GM19463 (cell line): Measurements from ENCODE around the gene PPP2R3A.
"Not testable (repeated sequence)": the region's sequence is repeated elsewhere in the genome, so short reads cannot be mapped to it uniquely, and the experiment has no call there.

ENCODE experiments used
- ATAC-seq: cut with Tn5 transposase; IDR thresholded peaks from one replicate; pipeline ENCODE4 v1.9.1; 2021; ENCODE audit warnings: mild to moderate bottlenecking, moderate library complexity; ENCODE audit not compliant: unreplicated experiment

The PPP2R3A gene

GRCh38 chr3:136078421-136079364 is 113.2 kb downstream of the PPP2R3A start:
- ATAC-seq, result no peak

DNA sequence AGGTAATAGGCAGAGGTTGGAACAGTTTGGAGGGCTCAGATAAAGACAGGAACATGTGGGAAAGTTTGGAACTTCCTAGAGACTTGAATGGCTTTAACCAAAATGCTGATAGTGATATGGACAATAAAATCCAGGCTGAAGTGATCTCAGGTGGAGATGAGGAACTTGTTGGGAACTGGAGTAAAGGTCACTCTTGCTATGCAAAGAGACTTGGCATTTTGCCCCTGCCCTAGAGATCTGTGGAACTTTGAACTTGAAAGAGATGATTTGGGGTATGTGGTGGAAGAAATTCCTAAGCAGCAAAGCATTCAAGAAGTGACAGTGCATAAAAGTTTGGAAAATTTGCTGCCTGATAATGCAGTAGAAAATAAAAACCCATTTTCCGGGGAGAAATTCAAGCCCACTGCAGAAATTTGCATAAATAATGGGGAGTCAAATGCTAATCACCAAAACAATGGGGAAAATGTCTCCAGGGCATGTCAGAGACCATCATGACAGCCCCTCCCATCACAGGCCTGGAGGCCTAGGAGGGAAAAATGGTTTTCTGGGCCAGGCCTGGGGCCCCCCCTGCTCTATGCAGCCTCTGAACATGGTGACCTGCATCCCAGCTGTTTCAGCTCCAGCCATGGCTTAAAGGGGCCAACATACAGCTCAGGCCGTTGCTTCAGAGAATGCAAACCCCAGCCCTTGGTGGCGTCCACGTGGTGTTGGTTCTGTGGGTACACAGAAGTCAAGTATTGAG is 118.3 kb downstream of the PPP2R3A start:
- not testable (repeated sequence) for ATAC-seq

- not testable (repeated sequence) for ATAC-seq
These were observed 119.5 kb downstream of the PPP2R3A start for GRCh38 chr3:136085067-136085466.

- no peak for ATAC-seq
These were observed 128.2 kb downstream of the PPP2R3A start for GRCh38 chr3:136093771-136094170.

DNA sequence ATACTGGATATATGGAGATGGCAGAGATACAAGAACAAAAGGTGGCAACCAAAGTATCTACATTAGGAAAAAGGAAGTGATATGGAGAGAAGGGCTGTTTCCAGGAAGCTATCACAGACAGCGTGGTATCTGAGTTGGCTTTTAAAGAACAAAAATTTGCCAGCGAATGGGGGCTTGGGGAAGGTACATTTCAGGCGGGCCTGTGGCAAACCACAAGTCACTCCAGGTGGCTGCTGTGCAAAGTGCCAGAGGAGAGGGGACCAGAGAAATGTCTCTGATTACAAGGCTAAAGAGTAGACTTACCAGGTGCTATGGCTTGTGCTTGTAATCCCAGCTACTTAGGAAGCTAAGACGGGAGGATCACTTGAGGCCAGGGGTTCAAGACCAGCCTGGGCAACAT is 139.5 kb downstream of the PPP2R3A start:
- ATAC-seq, result no peak

- ATAC-seq, result no peak
These were observed 140.6 kb downstream of the PPP2R3A start for GRCh38 chr3:136106101-136106500.

- peak; percentile 93 for ATAC-seq
These were observed 144.0 kb downstream of the PPP2R3A start for GRCh38 chr3:136109499-136109898.

- no peak for ATAC-seq
These were observed 145.0 kb downstream of the PPP2R3A start for GRCh38 chr3:136110481-136110880.

DNA sequence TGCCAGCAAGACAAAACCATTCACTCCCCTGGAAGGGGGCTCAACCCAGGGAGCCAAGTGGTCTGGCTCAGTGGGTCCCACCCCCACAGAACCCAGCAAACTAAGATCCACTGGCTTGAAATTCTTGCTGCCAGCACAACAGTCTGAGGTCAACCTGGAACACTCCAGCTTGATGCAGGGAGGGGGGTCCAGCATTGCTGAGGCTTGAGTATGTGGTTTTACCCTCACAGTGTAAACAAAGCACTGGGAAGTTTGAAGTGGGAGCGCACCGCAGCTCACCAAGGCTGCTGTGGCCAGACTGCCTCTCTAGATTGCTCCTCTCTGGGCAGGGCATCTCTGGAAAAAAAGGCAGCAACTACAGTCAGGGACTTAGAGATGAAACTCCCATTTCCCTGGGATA is 148.9 kb downstream of the PPP2R3A start:
- no peak for ATAC-seq

DNA sequence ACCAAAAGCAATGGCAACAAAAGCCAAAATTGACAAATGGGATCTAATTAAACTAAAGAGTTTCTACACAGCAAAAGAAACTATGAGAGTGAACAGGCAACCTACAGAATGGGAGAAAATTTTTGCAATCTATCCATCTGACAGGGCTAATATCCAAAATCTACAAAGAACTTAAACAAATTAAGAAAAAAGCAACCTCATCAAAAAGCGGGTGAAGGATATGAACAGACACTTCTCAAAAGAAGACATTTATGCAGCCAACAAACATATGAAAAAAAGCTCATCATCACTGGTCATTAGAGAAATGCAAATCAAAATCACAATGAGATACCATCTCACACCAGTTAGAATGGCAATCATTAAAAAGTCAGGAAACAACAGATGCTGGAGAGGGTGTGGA is 153.8 kb downstream of the PPP2R3A start:
- ATAC-seq, result not testable (repeated sequence)

DNA sequence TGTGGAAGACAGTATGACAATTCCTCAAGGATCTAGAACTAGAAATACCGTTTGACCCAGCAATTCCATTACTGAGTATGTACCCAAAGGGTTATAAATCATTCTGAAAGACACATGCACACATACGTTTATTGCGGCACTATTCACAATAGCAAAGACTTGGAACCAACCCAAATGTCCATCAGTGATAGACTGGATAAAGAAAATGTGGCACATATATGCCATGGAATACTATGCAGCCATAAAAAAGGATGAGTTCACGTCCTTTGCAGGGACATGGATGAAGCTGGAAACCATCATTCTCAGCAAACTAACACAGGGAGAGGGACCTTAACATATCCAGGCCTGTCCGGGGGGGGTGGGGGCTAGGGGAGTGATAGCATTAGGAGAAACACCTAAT is 154.3 kb downstream of the PPP2R3A start:
- not testable (repeated sequence) for ATAC-seq

GRCh38 chr3:136120373-136121348 is 155.1 kb downstream of the PPP2R3A start:
- ATAC-seq, result peak; percentile 61

GRCh38 chr3:136122006-136122405 is 156.5 kb downstream of the PPP2R3A start:
- no peak for ATAC-seq

DNA sequence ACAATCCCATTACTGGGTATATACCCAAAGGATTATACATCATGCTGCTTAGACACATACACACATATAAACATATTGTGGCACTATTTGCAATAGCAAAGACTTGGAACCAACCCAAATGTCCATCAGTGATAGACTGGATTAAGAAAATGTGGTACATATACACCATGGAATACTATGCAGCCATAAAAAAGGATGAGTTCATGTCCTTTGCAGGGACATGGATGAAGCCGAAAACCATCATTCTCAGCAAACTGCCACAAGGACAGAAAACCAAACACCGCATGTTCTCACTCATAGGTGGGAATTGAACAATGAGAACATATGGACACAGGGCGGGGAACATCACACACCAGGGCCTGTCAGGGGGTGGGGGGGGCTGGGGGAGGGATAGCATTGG is 166.1 kb downstream of the PPP2R3A start:
- not testable (repeated sequence) for ATAC-seq

DNA sequence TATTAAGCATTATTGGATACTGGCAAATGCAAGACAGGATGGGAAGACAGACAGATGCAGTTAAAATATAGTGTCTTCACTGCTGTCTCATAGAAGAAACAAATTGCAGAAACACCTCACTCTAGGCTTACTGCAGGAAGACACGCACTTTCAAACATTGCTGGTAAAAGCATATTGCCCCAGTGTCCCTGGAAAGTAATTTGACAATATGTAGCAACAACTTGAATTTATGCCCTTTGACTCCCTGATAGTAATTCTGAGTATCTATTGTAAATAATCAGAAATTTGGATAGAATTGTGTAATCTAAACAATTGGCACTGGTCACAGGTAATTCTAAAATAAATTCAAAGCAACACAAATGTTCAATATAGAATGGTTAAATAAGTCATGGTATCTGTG is 168.6 kb downstream of the PPP2R3A start:
- ATAC-seq, result no peak

GRCh38 chr3:136135039-136135802 is 169.7 kb downstream of the PPP2R3A start:
- no peak for ATAC-seq

DNA sequence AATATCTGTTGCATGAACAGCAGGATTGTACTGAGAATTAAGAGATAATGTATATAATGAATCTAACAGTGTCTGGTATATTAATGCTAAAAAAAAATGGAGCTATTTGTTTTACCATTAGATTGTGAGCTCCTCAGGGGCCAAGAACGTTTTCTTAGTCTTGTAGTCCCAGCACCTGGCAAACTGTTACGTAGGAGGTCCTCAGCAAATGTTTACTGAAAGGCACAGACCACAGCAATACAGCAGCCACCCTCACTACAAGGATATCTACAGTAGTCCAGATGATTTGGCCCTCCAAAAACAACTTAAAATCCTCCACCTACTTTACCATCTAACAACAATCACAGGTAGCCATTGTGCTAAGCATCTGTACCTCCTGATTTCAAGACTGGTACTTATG is 170.9 kb downstream of the PPP2R3A start:
- ATAC-seq, result no peak

GRCh38 chr3:136141291-136141785 is 175.8 kb downstream of the PPP2R3A start:
- ATAC-seq, result no peak

DNA sequence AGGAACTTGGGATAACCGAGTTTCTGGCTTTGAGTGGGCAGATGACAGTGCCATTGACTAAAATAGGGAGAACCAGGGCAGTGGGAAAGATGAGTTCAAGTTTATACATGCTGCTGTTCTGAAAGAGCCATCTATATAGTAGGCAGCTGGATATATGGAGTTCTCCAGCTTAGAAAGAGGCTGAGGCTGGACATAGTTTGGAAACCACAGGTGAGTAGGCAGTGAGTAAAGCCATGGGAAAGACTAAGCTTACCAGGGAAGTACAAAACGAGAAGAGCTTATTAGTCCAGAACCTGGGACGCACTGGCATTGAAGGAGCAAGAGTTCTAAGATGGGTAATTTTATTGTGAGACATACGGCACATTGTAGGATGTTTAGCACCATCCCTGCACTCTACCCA is 176.4 kb downstream of the PPP2R3A start:
- ATAC-seq, result no peak

- no peak for ATAC-seq
These were observed 177.1 kb downstream of the PPP2R3A start for GRCh38 chr3:136142592-136142991.
